IPS DF 4.7 (cell line): Measurements from ENCODE around the gene DDAH1.

Source experiments
- DNase-seq: peaks from one replicate; pipeline ENCODE4 v3.0.0-alpha.2; 2013; ENCODE audit warnings: low spot score; ENCODE audit errors: extremely low read depth

DDAH1 gene

DNA sequence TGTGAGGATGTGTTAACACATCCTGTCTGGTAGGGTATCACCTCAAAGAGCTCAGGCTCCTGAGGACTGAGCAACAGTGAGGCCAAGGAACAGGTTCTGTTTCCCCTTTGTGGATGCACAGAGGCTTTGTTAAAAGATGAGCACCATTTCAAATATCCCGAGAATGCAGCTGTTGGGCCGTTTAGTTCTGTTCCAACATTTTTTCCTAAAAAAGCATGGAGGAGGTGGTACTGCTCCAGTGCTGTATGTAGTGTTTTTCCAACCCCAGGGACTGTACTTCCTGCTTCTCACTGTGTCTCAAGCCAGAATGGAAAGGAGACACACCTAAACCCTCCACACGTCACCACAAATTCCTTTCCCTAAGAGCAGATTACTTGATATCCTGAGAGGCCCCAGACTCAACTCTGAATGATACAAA is 134.7 kb downstream of the DDAH1 start:
- DNase-seq: no peak

GRCh38 chr1:85328713-85329397 is 136.1 kb downstream of the DDAH1 start:
- no peak for DNase-seq

DNA sequence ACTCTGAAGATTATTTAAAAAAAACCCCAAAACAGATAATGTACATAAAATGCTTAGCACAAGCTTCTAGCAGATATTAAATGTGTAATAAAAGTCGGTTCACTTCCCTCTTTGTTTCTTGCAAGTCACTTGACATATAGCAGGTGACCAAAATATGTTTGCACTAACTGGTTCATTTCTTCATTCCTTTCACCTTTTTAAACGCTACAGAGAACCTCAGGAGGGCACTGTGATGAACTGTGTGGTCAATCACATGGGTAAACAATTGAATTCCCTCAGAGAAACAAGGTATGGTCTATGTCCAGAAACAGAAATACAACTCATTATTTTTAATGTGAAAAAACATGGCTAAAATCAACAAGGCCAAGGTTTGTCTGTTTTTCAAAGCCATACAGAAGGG is 137.2 kb downstream of the DDAH1 start:
- no peak for DNase-seq

DNA sequence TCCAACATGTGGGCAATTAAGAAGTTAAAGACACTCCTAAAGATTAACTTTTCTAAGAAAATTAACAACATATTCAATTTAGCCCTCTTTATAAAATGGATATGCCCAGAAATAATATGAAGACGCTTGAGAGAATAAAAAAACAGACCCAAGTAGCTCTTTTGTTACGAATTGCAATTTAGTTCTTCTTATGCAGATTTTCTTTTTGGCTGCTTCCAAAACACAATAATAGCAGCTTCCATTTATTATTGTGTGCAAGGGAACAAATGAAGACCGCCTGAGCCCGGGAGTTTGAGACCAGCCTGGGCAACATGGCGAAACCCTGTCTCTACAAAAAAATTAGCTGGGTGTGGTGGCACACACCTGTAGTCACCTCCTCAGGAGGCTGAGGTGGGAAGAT is 138.1 kb downstream of the DDAH1 start:
- DNase-seq: no peak

GRCh38 chr1:85326336-85326735 is 138.6 kb downstream of the DDAH1 start:
- DNase-seq: no peak

DNA sequence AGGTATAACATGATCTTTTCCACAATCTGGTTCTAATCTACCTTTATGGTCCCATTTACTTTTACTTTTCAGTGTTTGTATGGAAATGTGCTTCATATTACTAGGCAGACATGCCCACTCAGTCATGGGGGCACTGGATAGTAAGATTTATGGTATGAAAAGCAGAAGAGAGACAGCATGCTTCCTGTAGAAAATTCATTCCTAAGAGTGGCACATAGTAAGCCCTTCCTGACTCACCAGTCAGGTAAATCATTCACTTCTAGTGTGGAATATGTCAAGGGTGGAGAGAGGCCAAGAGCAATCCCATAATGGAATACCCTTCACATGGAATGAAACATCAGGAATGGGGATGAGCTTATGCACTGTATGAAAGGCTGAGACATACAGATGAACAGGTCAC is 139.0 kb downstream of the DDAH1 start:
- DNase-seq: no peak

DNA sequence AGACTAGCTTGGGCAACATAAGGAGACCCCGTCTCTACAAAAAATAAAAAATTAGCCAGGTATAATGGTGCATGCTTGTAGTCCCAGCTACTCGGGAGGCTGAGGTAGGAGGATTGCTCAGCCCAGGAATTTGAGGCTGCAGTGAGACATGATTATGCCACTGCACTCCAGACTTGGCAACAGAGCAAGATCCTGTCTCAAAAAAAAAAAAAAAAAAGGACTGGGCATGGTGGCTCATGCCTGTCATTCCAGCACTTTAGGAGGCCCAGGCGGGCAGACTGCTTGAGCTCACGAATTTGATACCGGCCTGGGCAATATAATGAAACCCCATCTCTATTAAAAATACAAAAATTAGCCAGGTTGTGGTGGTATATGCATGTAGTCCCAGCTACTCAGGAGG is 141.2 kb downstream of the DDAH1 start:
- no peak for DNase-seq

- DNase-seq: no peak
Measured at GRCh38 chr1:85322655-85323054, 142.3 kb downstream of the DDAH1 start.

GRCh38 chr1:85321237-85321964 is 143.6 kb downstream of the DDAH1 start:
- no peak for DNase-seq

- DNase-seq: no peak
Measured at GRCh38 chr1:85320371-85321131, 144.4 kb downstream of the DDAH1 start.

GRCh38 chr1:85319931-85320330 is 145.0 kb downstream of the DDAH1 start:
- DNase-seq: no peak

DNA sequence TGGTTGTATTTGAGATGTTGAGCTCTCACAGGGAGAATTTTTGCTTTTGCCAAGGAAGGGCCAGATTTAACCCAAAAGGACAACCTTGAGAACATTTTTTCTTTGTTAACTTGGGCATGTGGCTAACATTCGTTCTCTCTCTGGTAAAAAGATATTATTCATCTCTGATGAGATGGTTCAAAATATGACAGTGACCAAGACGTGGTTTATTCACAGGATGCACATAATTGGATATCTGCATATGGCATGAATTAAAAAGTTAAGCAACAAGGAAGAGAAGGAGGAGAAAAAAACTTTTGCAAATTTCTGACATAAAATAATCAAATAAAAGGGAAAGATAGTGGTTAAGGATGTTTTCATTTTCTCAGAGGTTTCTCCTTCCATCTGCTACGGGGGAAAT is 145.5 kb downstream of the DDAH1 start:
- DNase-seq: no peak

DNA sequence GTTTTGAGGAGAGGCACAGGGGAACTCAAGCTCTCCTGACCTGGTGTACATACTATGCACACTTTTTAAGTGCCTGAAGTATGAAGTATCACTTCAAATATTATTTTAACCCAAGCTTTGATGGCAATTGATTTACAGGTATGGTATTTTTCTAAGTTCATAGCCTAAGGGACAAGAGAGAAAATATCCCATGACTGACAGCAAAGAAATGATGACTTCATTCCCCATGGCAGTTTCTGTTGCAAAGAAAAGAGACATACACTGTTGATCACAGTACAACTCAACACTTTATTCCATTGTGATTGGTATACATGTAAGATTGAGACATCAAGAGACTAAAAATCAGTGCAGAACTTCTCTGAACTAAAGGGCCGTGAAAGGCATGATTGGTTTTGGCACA is 146.7 kb downstream of the DDAH1 start:
- no peak for DNase-seq

- no peak for DNase-seq
Measured at GRCh38 chr1:85317560-85317959, 147.4 kb downstream of the DDAH1 start.

DNA sequence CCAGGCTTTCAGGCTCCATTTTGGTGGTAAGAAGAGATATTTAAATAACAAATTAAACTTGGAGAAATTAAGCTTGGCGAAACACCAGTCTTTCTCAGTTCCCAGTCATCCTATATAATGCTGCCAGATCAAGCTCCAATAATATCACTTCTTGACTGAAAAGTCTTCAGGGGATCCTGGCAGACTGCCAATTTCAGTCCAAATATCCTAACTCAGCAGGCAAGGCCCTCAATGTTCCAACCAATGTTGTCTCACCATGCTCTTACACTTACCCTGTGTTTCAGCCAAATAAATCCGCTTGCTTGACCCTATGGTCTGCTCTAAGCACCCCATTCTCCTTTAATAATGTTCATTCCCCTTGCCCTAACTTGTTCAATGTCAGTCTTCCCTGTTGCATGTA is 148.6 kb downstream of the DDAH1 start:
- DNase-seq: no peak

DNA sequence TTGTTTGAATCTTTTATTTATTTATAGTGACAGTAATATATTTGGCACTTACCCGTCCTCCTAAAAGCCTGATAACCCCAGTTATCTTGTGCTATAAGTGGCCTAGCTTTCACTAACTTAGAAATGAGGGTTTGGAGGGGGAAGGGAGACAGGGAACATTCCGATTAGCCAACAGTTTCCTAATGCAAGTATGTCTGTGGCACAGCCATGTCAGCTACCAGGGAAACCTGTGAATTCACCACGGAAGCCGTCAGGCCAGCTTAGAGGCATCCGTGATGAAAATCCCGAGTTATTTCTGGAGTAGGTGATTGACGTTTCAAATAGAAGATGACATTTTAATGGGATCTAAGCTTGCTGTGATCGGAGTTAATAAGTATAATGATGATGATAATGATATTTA is 149.2 kb downstream of the DDAH1 start:
- no peak for DNase-seq

- DNase-seq: no peak
Measured at GRCh38 chr1:85314726-85315125, 150.2 kb downstream of the DDAH1 start.

GRCh38 chr1:85313888-85314696 is 150.9 kb downstream of the DDAH1 start:
- no peak for DNase-seq

DNA sequence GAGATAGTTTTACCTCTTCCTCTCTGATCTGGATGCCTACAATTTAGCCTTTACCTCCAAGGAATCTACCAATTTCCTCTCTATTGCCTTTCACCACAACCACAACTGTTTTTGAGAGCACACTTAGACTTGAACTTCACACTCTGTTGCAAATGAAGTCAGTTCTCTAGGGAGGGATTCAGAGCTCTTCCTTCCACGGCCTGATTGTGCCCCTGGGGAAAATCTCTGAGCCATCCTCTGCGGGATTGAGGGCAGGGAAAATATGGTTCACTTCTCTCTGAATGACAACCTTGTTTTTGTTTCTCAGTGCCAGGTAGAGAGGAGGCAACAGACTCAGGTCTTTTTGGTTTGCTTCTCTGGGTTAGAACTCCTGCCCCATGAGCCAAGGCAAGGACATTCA is 153.1 kb downstream of the DDAH1 start:
- no peak for DNase-seq

DNA sequence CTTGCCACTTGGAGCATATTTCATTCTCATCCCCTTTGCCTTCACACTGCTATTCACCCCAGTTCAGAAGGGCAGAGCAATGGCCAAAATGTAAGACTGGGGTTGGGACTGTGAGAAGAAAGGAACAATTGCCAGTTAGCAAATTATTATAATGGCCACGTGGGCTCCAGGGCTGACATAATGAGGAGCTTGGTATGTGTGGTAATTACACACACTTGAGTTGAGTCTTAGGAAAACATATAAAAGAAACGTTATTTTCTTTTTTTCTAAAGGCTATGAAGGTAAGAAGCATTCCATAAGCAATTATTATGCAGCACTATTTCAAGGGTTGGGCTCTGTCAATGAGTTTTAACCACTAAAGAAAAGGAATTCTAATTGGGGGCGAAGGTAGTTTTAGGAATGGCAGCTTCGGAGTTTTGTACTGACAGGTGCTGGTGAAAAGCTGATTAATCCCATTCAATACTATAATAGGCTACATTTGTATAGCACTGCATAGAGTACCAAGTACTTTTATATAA is 156.1 kb downstream of the DDAH1 start:
- no peak for DNase-seq
